C4-2B (cell line): ENCODE data around the gene STYK1.

Source experiments
- ZFX ChIP-seq: fragments of 450-650 bp; IDR thresholded peaks from 2 replicates; pipeline ENCODE4 v1.6.1; 2017
- TF ChIP-seq, protein P1 (sequence below): fragments of 450-650 bp; conservative IDR thresholded peaks from 2 replicates; pipeline ENCODE4 v1.5.1; 2017; ENCODE audit warnings: mild to moderate bottlenecking

DNA sequence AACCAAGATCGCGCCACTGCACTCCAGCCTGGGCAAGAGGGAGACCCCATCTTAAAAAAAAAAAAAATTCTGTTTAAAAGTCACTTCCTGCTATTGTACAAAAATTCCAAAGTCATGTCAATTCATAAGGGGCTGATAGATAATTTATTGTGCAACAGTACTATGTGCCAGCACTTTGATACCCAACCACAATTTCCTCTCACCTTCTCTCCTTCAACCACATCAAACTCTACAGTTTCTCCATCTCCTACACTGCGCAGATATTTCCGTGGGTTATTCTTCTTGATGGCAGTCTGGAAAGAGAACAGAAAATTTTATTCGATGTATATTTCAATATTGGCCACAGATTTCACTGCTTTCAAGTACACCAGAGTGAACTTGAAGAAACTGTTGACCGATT lies 41.6 kb upstream of the STYK1 start:
- TF ChIP-seq, protein P1, sequence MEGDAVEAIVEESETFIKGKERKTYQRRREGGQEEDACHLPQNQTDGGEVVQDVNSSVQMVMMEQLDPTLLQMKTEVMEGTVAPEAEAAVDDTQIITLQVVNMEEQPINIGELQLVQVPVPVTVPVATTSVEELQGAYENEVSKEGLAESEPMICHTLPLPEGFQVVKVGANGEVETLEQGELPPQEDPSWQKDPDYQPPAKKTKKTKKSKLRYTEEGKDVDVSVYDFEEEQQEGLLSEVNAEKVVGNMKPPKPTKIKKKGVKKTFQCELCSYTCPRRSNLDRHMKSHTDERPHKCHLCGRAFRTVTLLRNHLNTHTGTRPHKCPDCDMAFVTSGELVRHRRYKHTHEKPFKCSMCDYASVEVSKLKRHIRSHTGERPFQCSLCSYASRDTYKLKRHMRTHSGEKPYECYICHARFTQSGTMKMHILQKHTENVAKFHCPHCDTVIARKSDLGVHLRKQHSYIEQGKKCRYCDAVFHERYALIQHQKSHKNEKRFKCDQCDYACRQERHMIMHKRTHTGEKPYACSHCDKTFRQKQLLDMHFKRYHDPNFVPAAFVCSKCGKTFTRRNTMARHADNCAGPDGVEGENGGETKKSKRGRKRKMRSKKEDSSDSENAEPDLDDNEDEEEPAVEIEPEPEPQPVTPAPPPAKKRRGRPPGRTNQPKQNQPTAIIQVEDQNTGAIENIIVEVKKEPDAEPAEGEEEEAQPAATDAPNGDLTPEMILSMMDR, result no peak
- TF ChIP-seq ZFX, result no peak
